Glutamatergic neuron (in vitro differentiated cells): ENCODE results near the gene NDUFAF7. TPM values are rescaled to one million over a fixed set of nuclear protein-coding genes. Genes with fewer than 3 reads are reported as not detected.
"Not testable (repeated sequence)": the region's sequence is repeated elsewhere in the genome, so short reads cannot be mapped to it uniquely, and the experiment has no call there.

ENCODE experiments used
- DNase-seq: peaks from one replicate; pipeline ENCODE4 v3.0.0; 2022
- H3K27ac Mint-ChIP-seq: one replicate; pipeline ENCODE4 v1.8.0; 2020; ENCODE audit warnings: mild to moderate bottlenecking, mixed read lengths, inconsistent platforms; ENCODE audit not compliant: unreplicated experiment
- H3K27me3 Mint-ChIP-seq: one replicate; pipeline ENCODE4 v1.8.0; 2020; ENCODE audit warnings: mild to moderate bottlenecking, moderate library complexity, mixed read lengths, inconsistent platforms; ENCODE audit not compliant: unreplicated experiment
- H3K36me3 Mint-ChIP-seq: one replicate; pipeline ENCODE4 v1.8.0; 2020; ENCODE audit warnings: mild to moderate bottlenecking, mixed read lengths, inconsistent platforms; ENCODE audit not compliant: unreplicated experiment
- H3K4me1 Mint-ChIP-seq: one replicate; pipeline ENCODE4 v1.8.0; 2020; ENCODE audit warnings: mild to moderate bottlenecking, low read depth, mixed read lengths, inconsistent platforms; ENCODE audit not compliant: unreplicated experiment
- H3K4me3 Mint-ChIP-seq: one replicate; pipeline ENCODE4 v1.8.0; 2020; ENCODE audit warnings: mild to moderate bottlenecking, mixed read lengths, inconsistent platforms; ENCODE audit not compliant: unreplicated experiment
- H3K9me3 Mint-ChIP-seq: one replicate; pipeline ENCODE4 v1.8.0; 2020; ENCODE audit warnings: mild to moderate bottlenecking, moderate library complexity, mixed read lengths, inconsistent platforms; ENCODE audit not compliant: unreplicated experiment
- CTCF ChIP-seq: fragments of 200-600 bp; sonication (generic); IDR thresholded peaks from one replicate; pipeline ENCODE4 v1.5.0; 2021; ENCODE audit not compliant: partially characterized antibody, unreplicated experiment
- total RNA-seq: library from RNA; stranded (reverse); fragmentation: NEBNext Ultra II Directional; extraction: Animal tissue kit (Norgen Biotek cat#: 25700); gene quantifications from one replicate; pipeline ENCODE4 v1.2.1, GENCODE V29; 2021; ENCODE audit not compliant: unreplicated experiment

Gene NDUFAF7
- total RNA-seq, 1 donor from 2014 or later, result 25.1 TPM

- no peak for TF ChIP-seq CTCF
- Mint-ChIP-seq H3K36me3 (peaks cover 68% of the 10 kb centered on the region), H3K4me3 (no peak overlapping the region), H3K4me1 (no peaks in the 10 kb centered on the region), H3K9me3 (peaks cover 24% of the 10 kb centered on the region), H3K27ac (no peak overlapping the region), H3K27me3 (peaks cover 3% of the 10 kb centered on the region)
- DNase-seq, result no peak
Observed at GRCh38 chr2:37205689-37206341, 25.6 kb upstream of the NDUFAF7 start.

- peaks cover 75% of the 10 kb centered on the region for H3K36me3 Mint-ChIP-seq
- not testable (repeated sequence) for H3K27me3 Mint-ChIP-seq, DNase-seq, H3K27ac Mint-ChIP-seq, H3K4me3 Mint-ChIP-seq, H3K4me1 Mint-ChIP-seq
- H3K9me3 Mint-ChIP-seq, result peaks cover 24% of the 10 kb centered on the region
Observed at GRCh38 chr2:37206760-37207159, 24.7 kb upstream of the NDUFAF7 start.

GRCh38 chr2:37211212-37211611 is 20.2 kb upstream of the NDUFAF7 start:
- Mint-ChIP-seq H3K4me3 (no peak overlapping the region), H3K36me3 (peaks cover 52% of the 10 kb centered on the region), H3K27ac (no peak overlapping the region), H3K9me3 (peaks cover 21% of the 10 kb centered on the region), H3K4me1 (no peaks in the 10 kb centered on the region), H3K27me3 (no peaks in the 10 kb centered on the region)
- no peak for DNase-seq
- TF ChIP-seq CTCF, result no peak

GRCh38 chr2:37211939-37212338 is 19.5 kb upstream of the NDUFAF7 start:
- Mint-ChIP-seq H3K36me3 (peaks cover 47% of the 10 kb centered on the region), H3K27ac (no peak overlapping the region), H3K9me3 (peaks cover 18% of the 10 kb centered on the region), H3K4me1 (no peaks in the 10 kb centered on the region), H3K4me3 (no peak overlapping the region), H3K27me3 (no peaks in the 10 kb centered on the region)
- DNase-seq, result no peak
- no peak for TF ChIP-seq CTCF

GRCh38 chr2:37215250-37215649 is 16.2 kb upstream of the NDUFAF7 start:
- Mint-ChIP-seq H3K9me3 (no peaks in the 10 kb centered on the region), H3K27me3 (no peaks in the 10 kb centered on the region), H3K27ac (no peak overlapping the region), H3K4me1 (no peaks in the 10 kb centered on the region), H3K4me3 (no peak overlapping the region), H3K36me3 (peaks cover 14% of the 10 kb centered on the region)
- DNase-seq, result no peak
- TF ChIP-seq CTCF, result no peak

- no peaks in the 10 kb centered on the region for H3K36me3 Mint-ChIP-seq
- H3K9me3 Mint-ChIP-seq, result no peaks in the 10 kb centered on the region
- H3K27me3 Mint-ChIP-seq, result no peaks in the 10 kb centered on the region
- H3K4me1 Mint-ChIP-seq, result no peaks in the 10 kb centered on the region
- no peak overlapping the region for H3K27ac Mint-ChIP-seq
- no peak overlapping the region for H3K4me3 Mint-ChIP-seq
- no peak for DNase-seq
- no peak for TF ChIP-seq CTCF
Observed at GRCh38 chr2:37219046-37219445, 12.4 kb upstream of the NDUFAF7 start.
